A549 treated with ZK216348 at 1 μM for 4 hours (cell line): ENCODE data around the gene SPINK4. TPM values are rescaled to one million over a fixed set of nuclear protein-coding genes. Genes with fewer than 3 reads are reported as not detected.

Experiments used
- total RNA-seq: library from RNA; stranded (reverse); fragments of 200-300 nt; extraction: Qiagen RNA extraction; gene quantifications from 5 replicates; pipeline ENCODE4 v1.2.3, GENCODE V29; 2022; ENCODE audit warnings: low read depth

Gene SPINK4
- not detected in 5 replicates for total RNA-seq

DNA sequence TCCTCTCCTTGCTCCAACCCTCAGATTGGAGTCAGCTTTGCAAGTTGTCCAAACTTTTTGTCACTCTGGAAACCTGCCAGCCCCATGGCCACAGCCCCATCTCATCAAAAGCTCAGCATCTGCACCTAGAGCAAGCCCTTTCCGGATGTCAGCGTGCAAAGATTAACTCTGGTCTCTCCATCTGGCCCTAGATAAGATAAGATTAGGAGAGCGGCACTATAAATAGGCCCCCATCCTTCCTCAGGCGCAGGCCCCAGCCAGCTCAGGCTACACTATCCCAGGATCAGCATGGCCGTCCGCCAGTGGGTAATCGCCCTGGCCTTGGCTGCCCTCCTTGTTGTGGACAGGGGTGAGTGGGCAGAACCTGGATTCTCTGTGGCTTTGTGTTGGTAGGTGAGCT, at the start of gene SPINK4:
TSS of gene SPINK4 (plus strand) at position 247 of the 400 bp plus-strand sequence. CDS start at position 289, 42 bp downstream.

GRCh38 chr9:33264473-33265177, 24.7 kb downstream of the SPINK4 start, which contains the start of the genes BAG1 and CHMP5:
BAG1 (minus strand) TSS chr9:33264708.
CHMP5 (plus strand) TSS chr9:33265049; CDS start chr9:33265079, 30 bp downstream.

DNA sequence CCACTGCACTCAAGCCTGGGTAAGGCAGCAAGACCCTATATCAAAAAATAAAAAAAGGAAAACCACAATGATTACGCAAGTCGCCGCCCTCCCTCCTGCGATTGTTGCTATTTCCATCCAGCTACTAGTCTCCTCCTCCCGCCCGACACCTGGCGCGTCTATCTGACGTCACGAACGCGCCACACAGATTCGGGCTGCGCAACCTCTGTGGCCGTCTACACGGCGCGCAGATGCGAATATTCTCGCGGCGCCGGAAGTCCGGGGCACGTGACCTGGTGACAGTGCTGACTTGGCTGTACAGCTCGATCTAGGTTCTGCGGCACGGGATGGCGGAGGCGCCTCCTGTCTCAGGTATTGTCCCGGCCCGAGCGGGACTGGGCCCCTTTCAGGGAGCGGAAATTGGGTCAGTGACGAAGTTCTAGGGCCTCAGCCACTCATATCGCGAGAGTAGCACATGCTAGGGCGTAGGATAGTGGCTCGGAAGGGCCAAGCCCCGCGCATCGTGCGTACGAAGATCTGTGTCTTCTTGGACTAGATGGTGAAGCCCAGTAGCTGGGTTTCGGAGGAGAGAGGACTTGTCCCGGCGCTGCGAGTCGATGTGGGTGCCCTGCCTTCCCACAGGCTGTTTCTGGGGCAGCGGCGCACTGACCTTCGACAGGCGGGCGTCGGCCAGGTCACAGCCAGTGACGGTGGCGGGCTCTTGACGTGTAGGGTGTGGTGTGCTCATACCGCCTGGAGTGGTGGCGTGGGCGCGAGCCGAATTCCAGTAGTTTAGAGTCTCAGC, 50.5 kb downstream of the SPINK4 start, which contains the start of gene NFX1:
TSS of gene NFX1 (plus strand) at position 270 of the 784 bp plus-strand sequence. CDS start at position 327, 57 bp downstream.

Other genes with a start within 250 kb of the SPINK4 start
- 38.2 to 50.3 TPM (median 42.6 TPM) in 5 replicates for gene APTX, start 238.5 kb upstream of the SPINK4 start, total RNA-seq
- 244 to 280 TPM (median 273 TPM) in 5 replicates for gene DNAJA1, start 214.9 kb upstream of the SPINK4 start, total RNA-seq
- 17.8 to 24.5 TPM (median 18.7 TPM) in 5 replicates for gene SMU1, start 163.5 kb upstream of the SPINK4 start, total RNA-seq
- gene B4GALT1, start 72.8 kb upstream of the SPINK4 start, total RNA-seq: 163 to 233 TPM (median 209 TPM) in 5 replicates
- gene BAG1, start 24.5 kb downstream of the SPINK4 start, total RNA-seq: 141 to 154 TPM (median 150 TPM) in 5 replicates
- gene CHMP5, start 24.9 kb downstream of the SPINK4 start, total RNA-seq: 67.6 to 92.1 TPM (median 73.5 TPM) in 5 replicates
- gene NFX1, start 50.3 kb downstream of the SPINK4 start, total RNA-seq: 28.5 to 33.2 TPM (median 30.4 TPM) in 5 replicates
- 0.36 to 0.95 TPM (median 0.47 TPM) in 5 replicates for gene AQP7, start 162.4 kb downstream of the SPINK4 start, total RNA-seq
- 11.1 to 21.4 TPM (median 20.2 TPM) in 5 replicates for gene AQP3, start 207.4 kb downstream of the SPINK4 start, total RNA-seq
- 51.0 to 69.0 TPM (median 65.3 TPM) in 5 replicates for gene NOL6, start 233.8 kb downstream of the SPINK4 start, total RNA-seq